ENCODE results near the gene ADM.
A peak's percentile ranks its signal among the peaks of the same experiment; 100 is the strongest.

Gene ADM

DNA sequence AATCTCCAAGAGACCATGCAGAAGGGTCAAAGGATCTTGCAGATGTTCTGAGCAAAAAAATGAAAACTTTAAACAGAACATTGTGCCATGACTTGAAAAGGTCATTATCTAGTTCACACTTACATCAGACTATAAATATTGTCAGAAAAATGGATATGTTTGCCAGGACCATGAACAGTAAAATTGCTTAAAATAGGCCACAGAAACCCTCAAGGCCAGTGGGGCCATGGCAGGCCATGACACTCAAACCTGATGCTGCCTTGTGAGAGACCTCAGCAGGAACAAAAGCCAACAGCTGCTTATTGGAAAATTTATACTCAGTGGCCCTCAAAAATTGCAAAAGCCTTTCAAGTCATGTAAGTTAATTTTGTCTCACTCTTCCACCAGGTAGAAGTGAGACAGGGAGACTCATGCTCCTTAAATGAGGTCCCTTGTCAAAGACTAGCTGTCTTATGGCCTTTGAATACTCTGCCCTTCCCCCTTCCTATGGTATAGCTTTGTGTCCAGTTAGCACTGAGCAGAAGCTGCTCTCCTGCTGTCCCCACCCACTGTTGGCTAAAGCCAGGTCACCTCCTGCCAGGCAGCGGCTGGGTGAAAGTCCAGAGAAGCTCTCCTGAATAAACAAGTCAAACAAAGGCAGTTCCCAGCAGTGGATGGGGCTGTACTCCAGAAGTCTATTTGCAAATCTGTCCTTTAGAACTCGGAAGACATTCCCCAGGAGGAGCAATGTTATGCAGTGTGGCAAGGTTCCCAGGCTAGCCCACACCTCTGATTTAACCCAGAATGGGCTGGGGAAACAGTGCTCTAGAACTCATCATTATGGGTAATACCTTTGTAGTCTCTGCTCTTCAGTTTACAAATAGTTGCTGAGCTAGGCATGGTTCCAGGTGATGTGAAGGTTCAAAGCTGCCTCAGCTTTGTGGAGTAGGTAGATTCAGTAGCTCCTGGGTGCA lies 21.4 kb downstream of the ADM start:
- peak overlapping the region; percentile 7 for H3K4me3 ChIP-seq (ENCODE audit: low read length)
- peak; percentile 34 for DNase-seq (ENCODE audit: low read depth)

DNA sequence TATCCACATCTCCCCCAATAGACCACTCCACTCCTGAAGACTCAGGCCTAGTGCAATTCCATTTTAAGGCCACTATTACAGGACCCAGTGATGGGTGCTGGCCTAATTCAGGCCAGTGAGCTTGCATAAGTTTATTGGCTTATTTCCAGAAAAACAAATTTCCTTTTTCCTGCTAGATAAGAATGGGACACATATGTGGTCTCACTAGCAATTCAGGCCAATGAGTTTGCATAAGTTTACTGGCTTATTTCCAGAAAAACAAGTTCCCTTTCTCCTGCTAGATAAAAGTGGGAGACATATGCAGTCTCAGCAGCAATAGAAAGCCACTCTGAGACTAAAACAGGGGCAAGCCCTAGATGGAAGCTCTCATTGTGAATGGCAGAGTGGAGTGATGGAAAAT lies 22.4 kb downstream of the ADM start:
- H3K9ac ChIP-seq (ENCODE audit: low read length) = peak overlapping the region; percentile 83
- peak; percentile 47 for DNase-seq (ENCODE audit: low read depth)
- no peaks in the 10 kb centered on the region for H3K36me3 ChIP-seq (ENCODE audit: control insufficient read depth, insufficient read depth, low read length, severe bottlenecking)
- peaks cover 4% of the 10 kb centered on the region for H3K9me3 ChIP-seq (ENCODE audit: control insufficient read depth, low read length)
- H3K4me1 ChIP-seq (ENCODE audit: control insufficient read depth, insufficient read depth, low read length) = peaks cover 84% of the 10 kb centered on the region
- no peaks in the 10 kb centered on the region for H3K27me3 ChIP-seq (replicated peaks; ENCODE audit: control insufficient read depth, insufficient read depth, low read length)
- H3K4me3 ChIP-seq (ENCODE audit: low read length) = peak overlapping the region; percentile 3

More for the DNA sequence above, 21.4 kb downstream of the ADM start:
- no peaks in the 10 kb centered on the region for H3K36me3 ChIP-seq (ENCODE audit: control insufficient read depth, insufficient read depth, low read length, severe bottlenecking)
- peaks cover 4% of the 10 kb centered on the region for H3K9me3 ChIP-seq (ENCODE audit: control insufficient read depth, low read length)
- no peaks in the 10 kb centered on the region for H3K27me3 ChIP-seq (replicated peaks; ENCODE audit: control insufficient read depth, insufficient read depth, low read length)
- H3K4me1 ChIP-seq (ENCODE audit: control insufficient read depth, insufficient read depth, low read length) = peaks cover 92% of the 10 kb centered on the region
- H3K9ac ChIP-seq (ENCODE audit: low read length) = peak overlapping the region; percentile 83

DNA sequence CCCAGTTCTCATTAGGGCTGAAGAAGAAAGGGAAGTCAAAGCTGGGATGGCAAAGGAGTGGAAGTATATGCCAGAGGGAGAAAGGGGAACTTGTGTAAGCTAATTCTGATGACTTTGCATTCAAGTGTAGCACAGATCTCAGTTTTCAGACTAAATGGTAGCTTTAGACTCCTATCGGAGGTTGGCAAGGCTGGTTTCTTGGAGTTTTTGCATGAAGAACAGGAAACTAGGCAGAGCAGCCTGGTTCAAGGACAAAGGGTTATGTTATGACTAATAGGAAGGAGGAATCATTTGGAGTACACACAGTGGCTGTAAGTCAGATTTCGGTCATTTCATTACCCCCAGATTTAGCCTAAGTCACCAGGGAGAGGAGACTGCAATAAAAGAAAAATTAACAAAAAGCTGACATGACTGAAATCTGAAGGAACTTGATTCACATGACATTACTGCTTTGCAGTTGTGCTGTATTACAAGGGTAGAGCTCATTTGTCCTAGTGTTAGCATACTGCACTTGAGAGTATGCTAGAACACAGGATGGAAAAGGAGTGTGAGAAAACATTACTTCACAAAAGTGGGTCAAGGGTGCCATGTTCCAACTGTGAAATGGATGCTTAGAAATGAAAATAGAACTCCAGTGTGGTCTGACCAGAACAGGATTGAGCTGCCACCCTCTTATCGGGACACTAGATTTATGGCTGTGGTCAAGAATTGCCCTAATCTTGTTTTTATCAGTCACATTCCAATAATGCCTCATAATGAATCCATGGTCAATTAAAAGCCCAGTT lies 23.6 kb downstream of the ADM start:
- DNase-seq (ENCODE audit: low read depth) = no peak
- H3K9me3 ChIP-seq (ENCODE audit: control insufficient read depth, low read length) = peaks cover 4% of the 10 kb centered on the region
- no peaks in the 10 kb centered on the region for H3K27me3 ChIP-seq (replicated peaks; ENCODE audit: control insufficient read depth, insufficient read depth, low read length)
- H3K9ac ChIP-seq (ENCODE audit: low read length) = peak overlapping the region; percentile 83
- H3K4me1 ChIP-seq (ENCODE audit: control insufficient read depth, insufficient read depth, low read length) = peaks cover 78% of the 10 kb centered on the region
- H3K4me3 ChIP-seq (ENCODE audit: low read length) = no peak overlapping the region
- H3K36me3 ChIP-seq (ENCODE audit: control insufficient read depth, insufficient read depth, low read length, severe bottlenecking) = no peaks in the 10 kb centered on the region

DNA sequence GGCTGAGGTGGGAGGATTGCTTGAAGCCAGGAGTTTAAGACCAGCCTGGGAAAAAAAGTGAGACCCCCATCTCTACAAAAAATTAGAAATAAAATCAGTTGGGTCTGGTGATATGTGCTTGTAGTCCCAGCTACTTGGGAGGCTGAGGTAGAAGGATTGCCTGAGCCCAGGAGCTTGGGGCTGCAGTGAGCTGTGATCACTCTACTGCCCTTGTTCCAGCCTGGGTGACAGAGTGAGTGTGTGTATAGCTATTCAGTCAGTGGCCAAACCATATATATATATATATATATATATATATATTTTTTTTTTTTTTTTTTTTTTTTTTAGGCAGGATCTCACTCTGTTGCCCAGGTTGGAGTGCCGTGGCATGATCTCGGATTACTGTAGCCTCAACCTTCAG lies 24.5 kb downstream of the ADM start:
- Histone ChIP-seq H3K9me3 (ENCODE audit: control insufficient read depth, low read length) (peaks cover 4% of the 10 kb centered on the region), H3K4me1 (ENCODE audit: control insufficient read depth, insufficient read depth, low read length) (peaks cover 77% of the 10 kb centered on the region), H3K9ac (ENCODE audit: low read length) (peak overlapping the region; percentile 83), H3K27me3 (replicated peaks; ENCODE audit: control insufficient read depth, insufficient read depth, low read length) (no peaks in the 10 kb centered on the region), H3K36me3 (ENCODE audit: control insufficient read depth, insufficient read depth, low read length, severe bottlenecking) (no peaks in the 10 kb centered on the region), H3K4me3 (ENCODE audit: low read length) (no peak overlapping the region)
- no peak for DNase-seq (ENCODE audit: low read depth)

DNA sequence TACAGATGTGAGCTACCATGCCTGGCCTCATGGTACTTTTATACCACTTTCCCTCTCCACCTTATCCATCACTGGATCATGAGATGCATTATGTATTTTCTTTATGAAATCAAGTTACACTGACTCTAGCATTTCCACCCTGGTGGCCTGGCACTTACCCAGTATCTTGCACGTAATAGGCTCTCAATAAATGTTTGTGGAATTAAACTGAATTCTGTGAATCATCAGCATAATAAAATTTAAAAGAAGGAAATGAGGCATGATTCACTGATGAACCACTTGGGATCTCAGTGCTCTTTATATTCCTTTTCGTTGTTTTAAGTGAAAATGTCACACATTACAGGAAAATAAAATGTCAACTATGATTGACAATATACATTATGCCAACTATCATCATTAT lies 25.1 kb downstream of the ADM start:
- no peaks in the 10 kb centered on the region for H3K27me3 ChIP-seq (replicated peaks; ENCODE audit: control insufficient read depth, insufficient read depth, low read length)
- H3K9ac ChIP-seq (ENCODE audit: low read length) = peak overlapping the region; percentile 61
- H3K4me3 ChIP-seq (ENCODE audit: low read length) = no peak overlapping the region
- DNase-seq (ENCODE audit: low read depth) = peak; percentile 67
- no peaks in the 10 kb centered on the region for H3K36me3 ChIP-seq (ENCODE audit: control insufficient read depth, insufficient read depth, low read length, severe bottlenecking)
- peaks cover 4% of the 10 kb centered on the region for H3K9me3 ChIP-seq (ENCODE audit: control insufficient read depth, low read length)
- peaks cover 72% of the 10 kb centered on the region for H3K4me1 ChIP-seq (ENCODE audit: control insufficient read depth, insufficient read depth, low read length)

DNA sequence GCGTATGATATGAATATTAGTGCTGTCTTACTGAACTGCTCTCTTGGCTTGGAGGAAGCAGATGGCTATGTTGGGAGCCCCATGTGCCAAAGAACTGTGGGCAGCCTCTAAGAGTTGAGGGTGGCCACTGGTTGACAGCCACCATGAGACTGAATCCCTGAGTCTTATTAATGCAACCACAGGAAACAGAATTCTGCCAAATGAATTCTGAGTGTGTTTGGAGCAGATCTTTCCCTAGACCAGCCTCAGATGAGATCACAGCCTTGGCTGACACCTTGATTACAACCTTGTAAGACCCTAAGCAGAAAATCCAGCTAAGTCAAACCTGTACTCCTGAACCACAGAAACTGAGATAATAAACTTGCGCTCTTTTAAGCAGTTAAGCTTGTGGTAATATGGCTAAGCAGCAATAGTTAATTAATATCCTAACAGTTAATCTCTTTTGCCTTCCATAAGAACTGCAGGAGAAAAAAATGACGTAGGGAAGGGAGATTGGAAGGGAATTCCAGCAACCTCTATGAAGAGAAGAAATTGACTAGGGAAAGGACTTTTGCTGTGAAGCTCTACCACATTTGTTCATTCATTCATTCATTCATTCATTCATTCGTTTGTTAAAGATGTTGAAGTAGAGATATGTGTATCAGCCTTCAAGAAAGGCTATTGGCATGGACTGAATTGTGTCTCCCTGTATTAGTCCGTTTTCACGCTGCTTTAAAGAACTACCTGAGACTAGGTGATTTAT lies 26.8 kb downstream of the ADM start:
- Histone ChIP-seq H3K9me3 (ENCODE audit: control insufficient read depth, low read length) (peaks cover 4% of the 10 kb centered on the region), H3K9ac (ENCODE audit: low read length) (no peak overlapping the region), H3K4me1 (ENCODE audit: control insufficient read depth, insufficient read depth, low read length) (peaks cover 54% of the 10 kb centered on the region), H3K36me3 (ENCODE audit: control insufficient read depth, insufficient read depth, low read length, severe bottlenecking) (no peaks in the 10 kb centered on the region), H3K27me3 (replicated peaks; ENCODE audit: control insufficient read depth, insufficient read depth, low read length) (no peaks in the 10 kb centered on the region), H3K4me3 (ENCODE audit: low read length) (no peak overlapping the region)
- DNase-seq (ENCODE audit: low read depth) = no peak

DNA sequence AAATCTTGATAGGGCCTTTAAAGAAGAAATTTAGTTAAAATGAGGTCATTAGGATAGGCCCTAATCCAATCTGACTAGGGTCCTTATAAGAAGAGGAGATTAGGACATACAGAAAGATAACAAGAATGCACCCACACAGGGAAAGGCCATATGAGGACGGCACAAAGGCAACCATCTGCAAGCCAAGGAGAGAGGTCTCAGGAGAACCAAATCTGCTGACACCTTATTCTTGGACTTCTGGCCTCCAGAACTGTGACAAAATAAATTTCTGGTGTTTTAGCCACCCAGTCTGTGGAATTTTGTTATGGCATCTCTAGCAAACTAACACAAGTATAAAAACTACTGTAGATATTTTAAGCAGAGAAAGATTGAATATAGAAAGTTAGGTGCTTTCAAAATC lies 28.6 kb downstream of the ADM start:
- no peak for DNase-seq (ENCODE audit: low read depth)
- no peak overlapping the region for H3K4me3 ChIP-seq (ENCODE audit: low read length)
- H3K9ac ChIP-seq (ENCODE audit: low read length) = peak overlapping the region; percentile 5
- no peaks in the 10 kb centered on the region for H3K9me3 ChIP-seq (ENCODE audit: control insufficient read depth, low read length)
- H3K36me3 ChIP-seq (ENCODE audit: control insufficient read depth, insufficient read depth, low read length, severe bottlenecking) = no peaks in the 10 kb centered on the region
- no peaks in the 10 kb centered on the region for H3K27me3 ChIP-seq (replicated peaks; ENCODE audit: control insufficient read depth, insufficient read depth, low read length)
- H3K4me1 ChIP-seq (ENCODE audit: control insufficient read depth, insufficient read depth, low read length) = peaks cover 36% of the 10 kb centered on the region

DNA sequence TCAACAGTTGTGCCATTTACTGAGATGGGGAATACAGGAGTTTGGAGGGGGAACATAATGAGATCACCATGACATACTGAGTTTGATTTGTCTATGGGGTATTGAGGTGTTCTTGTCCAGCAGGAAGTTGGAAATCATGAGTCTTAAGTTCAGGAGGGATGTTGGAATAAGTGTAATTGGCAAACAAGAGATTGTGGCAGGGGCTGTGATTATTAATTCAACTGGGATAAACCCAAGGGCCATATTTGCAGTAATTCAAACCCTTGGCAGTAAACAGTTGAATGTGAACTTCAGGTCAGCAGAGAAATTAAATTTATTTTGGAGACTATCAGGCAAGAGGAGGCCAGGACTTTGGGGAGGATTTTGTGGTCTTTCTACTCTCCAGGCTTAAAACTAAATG lies 33.4 kb downstream of the ADM start:
- DNase-seq (ENCODE audit: low read depth) = no peak
- no peak overlapping the region for H3K9ac ChIP-seq (ENCODE audit: low read length)
- H3K36me3 ChIP-seq (ENCODE audit: control insufficient read depth, insufficient read depth, low read length, severe bottlenecking) = no peaks in the 10 kb centered on the region
- H3K9me3 ChIP-seq (ENCODE audit: control insufficient read depth, low read length) = no peaks in the 10 kb centered on the region
- H3K4me1 ChIP-seq (ENCODE audit: control insufficient read depth, insufficient read depth, low read length) = peaks cover 10% of the 10 kb centered on the region
- no peaks in the 10 kb centered on the region for H3K27me3 ChIP-seq (replicated peaks; ENCODE audit: control insufficient read depth, insufficient read depth, low read length)
- no peak overlapping the region for H3K4me3 ChIP-seq (ENCODE audit: low read length)

DNA sequence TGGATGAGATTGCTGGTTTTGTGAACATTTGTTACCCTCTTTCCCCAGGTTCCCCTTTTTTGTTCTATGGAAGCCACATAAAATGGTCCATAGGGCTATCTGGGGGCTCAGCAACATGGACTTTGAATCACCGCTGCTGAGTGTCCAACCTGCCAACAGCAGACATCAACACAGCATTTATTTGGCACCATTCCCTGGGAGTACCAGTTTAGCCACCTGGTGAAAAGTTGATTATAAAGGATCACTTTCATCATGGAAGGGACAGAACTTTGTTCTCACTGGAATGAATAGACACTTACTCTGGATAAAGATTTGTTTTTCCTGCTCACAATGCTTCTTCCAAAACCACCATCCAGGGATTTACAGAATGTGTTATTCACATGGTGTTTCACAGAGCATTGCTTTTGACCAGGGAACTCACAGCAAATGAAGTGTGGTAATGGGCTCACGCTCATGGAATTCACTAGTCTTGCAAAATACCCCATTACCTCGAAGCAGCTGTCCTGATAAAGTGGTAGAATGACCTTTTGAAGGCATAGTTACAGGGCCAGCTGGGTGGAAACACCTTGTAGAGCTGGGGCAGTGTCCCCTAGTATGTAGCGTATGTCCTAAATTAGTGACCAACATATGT lies 43.9 kb downstream of the ADM start:
- H3K9me3 ChIP-seq (ENCODE audit: control insufficient read depth, low read length) = no peaks in the 10 kb centered on the region
- H3K4me3 ChIP-seq (ENCODE audit: low read length) = no peak overlapping the region
- peak; percentile 53 for DNase-seq (ENCODE audit: low read depth)
- peaks cover 49% of the 10 kb centered on the region for H3K4me1 ChIP-seq (ENCODE audit: control insufficient read depth, insufficient read depth, low read length)
- no peaks in the 10 kb centered on the region for H3K36me3 ChIP-seq (ENCODE audit: control insufficient read depth, insufficient read depth, low read length, severe bottlenecking)
- peak overlapping the region; percentile 59 for H3K9ac ChIP-seq (ENCODE audit: low read length)
- no peaks in the 10 kb centered on the region for H3K27me3 ChIP-seq (replicated peaks; ENCODE audit: control insufficient read depth, insufficient read depth, low read length)

DNA sequence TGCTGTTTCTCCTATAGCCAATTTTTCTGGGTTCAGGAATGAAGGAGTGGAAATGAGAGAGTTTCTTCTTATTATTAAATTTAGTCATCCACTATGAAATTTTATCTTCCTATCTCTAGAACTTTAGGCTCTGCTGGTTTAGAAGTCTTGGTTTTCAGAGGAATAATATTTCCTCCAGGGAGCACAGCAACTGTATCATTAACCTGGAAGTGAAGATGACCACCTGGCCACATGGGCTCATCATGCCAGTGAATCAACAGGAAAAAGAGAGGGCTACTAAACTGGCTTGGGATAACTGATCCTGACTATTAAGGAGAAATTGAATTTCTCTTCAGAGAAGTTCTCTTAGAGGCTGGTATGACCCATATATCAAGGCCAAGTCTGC lies 44.4 kb downstream of the ADM start:
- Histone ChIP-seq H3K4me1 (ENCODE audit: control insufficient read depth, insufficient read depth, low read length) (peaks cover 54% of the 10 kb centered on the region), H3K27me3 (replicated peaks; ENCODE audit: control insufficient read depth, insufficient read depth, low read length) (no peaks in the 10 kb centered on the region), H3K9me3 (ENCODE audit: control insufficient read depth, low read length) (no peaks in the 10 kb centered on the region), H3K9ac (ENCODE audit: low read length) (peak overlapping the region; percentile 59), H3K36me3 (ENCODE audit: control insufficient read depth, insufficient read depth, low read length, severe bottlenecking) (no peaks in the 10 kb centered on the region), H3K4me3 (ENCODE audit: low read length) (no peak overlapping the region)
- DNase-seq (ENCODE audit: low read depth) = no peak

Data from adipocyte (in vitro differentiated cells).